ENCODE results near the gene PCDHGB4. TPM values are rescaled to one million over a fixed set of nuclear protein-coding genes. Genes with fewer than 3 reads are reported as not detected.
A peak's percentile ranks its signal among the peaks of the same experiment; 100 is the strongest.
"Not testable (repeated sequence)": the region's sequence is repeated elsewhere in the genome, so short reads cannot be mapped to it uniquely, and the experiment has no call there.

PCDHGB4 gene
- polyA plus RNA-seq, 1 donor from 2014 or later, result 9.3 TPM

- Histone ChIP-seq H3K27ac (ENCODE audit: low read length) (peak within 1 kb of the TSS; percentile 86), H3K9me3 (ENCODE audit: low read length) (peaks cover 44% of the 10 kb centered on the region), H3K4me3 (ENCODE audit: low read length) (peak within 1 kb of the TSS; percentile 66), H3K79me2 (replicated peaks; ENCODE audit: insufficient read depth, low read length) (peaks cover 29% of the 10 kb centered on the region), H3K9ac (ENCODE audit: low read length) (peak within 1 kb of the TSS; percentile 71), H3K4me2 (ENCODE audit: low read length) (peak within 1 kb of the TSS; percentile 48), H2AFZ (ENCODE audit: low read depth, low read length) (peak within 1 kb of the TSS; percentile 25), H3K36me3 (ENCODE audit: insufficient read depth, low read length) (peaks cover 31% of the 10 kb centered on the region)
- not testable (repeated sequence) for H4K20me1 ChIP-seq (ENCODE audit: insufficient read depth); H3K9me2 ChIP-seq (ENCODE audit: insufficient read depth, low read length); H3F3A ChIP-seq (ENCODE audit: insufficient read depth, low read length, poor library complexity, severe bottlenecking); H3K27me3 ChIP-seq (ENCODE audit: insufficient read depth, low read depth, low read length)
- TF ChIP-seq TAF1 (IDR thresholded peaks at IDR 0.05; ENCODE audit: low read depth), result peak; percentile 33
- TF ChIP-seq CTCF (IDR thresholded peaks at IDR 0.05; ENCODE audit: poor library complexity, severe bottlenecking), result peak; percentile 86
- peak; percentile 88 for TF ChIP-seq RAD21 (conservative IDR thresholded peaks at IDR 0.05)
- peak; percentile 80 for TF ChIP-seq SMC3 (conservative IDR thresholded peaks at IDR 0.05; ENCODE audit: poor library complexity)
- TF ChIP-seq REST (IDR thresholded peaks at IDR 0.05; ENCODE audit: borderline replicate concordance), result peak; percentile 78
- TF ChIP-seq POLR2AphosphoS5 (IDR thresholded peaks at IDR 0.05), result peak; percentile 50
These were observed 20.4 kb downstream of the PCDHGB4 start, which contains the start of gene PCDHGB6 for GRCh38 chr5:141407790-141408505. Gene PCDHGB6, plus strand, starts transcription at chr5:141408021. Its CDS starts 182 bp downstream, at chr5:141408203.

GRCh38 chr5:141409598-141410306 is 22.3 kb downstream of the PCDHGB4 start:
- Histone ChIP-seq H3K9me2 (ENCODE audit: insufficient read depth, low read length) (no peaks in the 10 kb centered on the region), H2AFZ (ENCODE audit: low read depth, low read length) (no peak overlapping the region), H3K36me3 (ENCODE audit: insufficient read depth, low read length) (peaks cover 49% of the 10 kb centered on the region), H3K4me2 (ENCODE audit: low read length) (no peak overlapping the region), H3K4me3 (ENCODE audit: low read length) (peak overlapping the region; percentile 66), H4K20me1 (ENCODE audit: insufficient read depth) (no peaks in the 10 kb centered on the region), H3K27ac (ENCODE audit: low read length) (no peak overlapping the region), H3K9ac (ENCODE audit: low read length) (no peak overlapping the region), H3K79me2 (replicated peaks; ENCODE audit: insufficient read depth, low read length) (peaks cover 44% of the 10 kb centered on the region), H3F3A (ENCODE audit: insufficient read depth, low read length, poor library complexity, severe bottlenecking) (peaks cover 9% of the 10 kb centered on the region), H3K27me3 (ENCODE audit: insufficient read depth, low read depth, low read length) (no peaks in the 10 kb centered on the region), H3K9me3 (ENCODE audit: low read length) (peaks cover 53% of the 10 kb centered on the region)
- no peak for TF ChIP-seq EZH2 (IDR thresholded peaks at IDR 0.05; ENCODE audit: borderline replicate concordance, insufficient read depth, low read length, poor library complexity, severe bottlenecking)
- TF ChIP-seq RAD21 (conservative IDR thresholded peaks at IDR 0.05), result no peak
- no peak for TF ChIP-seq SMC3 (conservative IDR thresholded peaks at IDR 0.05; ENCODE audit: poor library complexity)
- TF ChIP-seq EP300 (conservative IDR thresholded peaks at IDR 0.05; ENCODE audit: poor library complexity, severe bottlenecking), result no peak
- no peak for TF ChIP-seq MXI1 (conservative IDR thresholded peaks at IDR 0.05; ENCODE audit: poor library complexity, severe bottlenecking)
- no peak for TF ChIP-seq REST (IDR thresholded peaks at IDR 0.05; ENCODE audit: borderline replicate concordance)
- TF ChIP-seq TAF1 (IDR thresholded peaks at IDR 0.05; ENCODE audit: low read depth), result no peak
- no peak for TF ChIP-seq CTCF (IDR thresholded peaks at IDR 0.05; ENCODE audit: poor library complexity, severe bottlenecking)
- TF ChIP-seq POLR2AphosphoS5 (IDR thresholded peaks at IDR 0.05), result no peak
